Fibroblast of lung (primary cell): ENCODE data around the gene FSTL3. TPM values are rescaled to one million over a fixed set of nuclear protein-coding genes. Genes with fewer than 3 reads are reported as not detected.

Source experiments
- DNase-seq, 2 donors: peaks; one replicate each; pipeline versions ENCODE4 v3.0.0 to v3.0.0-alpha.2; 2010; ENCODE audit warnings: low read depth in 2 of 2
- H2AFZ ChIP-seq: 2 replicates; pipeline ENCODE4 v1.5.1; 2012; ENCODE audit warnings: low read length, control low read depth, inconsistent platforms
- H3K27ac ChIP-seq: 2 replicates; pipeline ENCODE4 v1.5.1; 2011; ENCODE audit warnings: low read length, control low read depth; ENCODE audit not compliant: insufficient read depth
- H3K27me3 ChIP-seq: 2 replicates; pipeline ENCODE4 v1.5.1; 2011; ENCODE audit warnings: mild to moderate bottlenecking, low read length; ENCODE audit not compliant: control insufficient read depth, insufficient read depth
- H3K36me3 ChIP-seq: 2 replicates; pipeline ENCODE4 v1.5.1; 2011; ENCODE audit warnings: low read length; ENCODE audit not compliant: control insufficient read depth, insufficient read depth
- H3K4me1 ChIP-seq: 2 replicates; pipeline ENCODE4 v1.5.1; 2011; ENCODE audit warnings: low read length; ENCODE audit not compliant: control insufficient read depth, insufficient read depth; ENCODE audit errors: extremely low read depth
- H3K4me2 ChIP-seq: 2 replicates; pipeline ENCODE4 v1.5.1; 2011; ENCODE audit warnings: low read length, control low read depth; ENCODE audit not compliant: insufficient read depth; ENCODE audit errors: extremely low read depth
- H3K4me3 ChIP-seq, 4 experiments: fragments of 200-600 bp in 1 of 4; sonication (generic) in 1 of 4; replicated peaks in 1 of 4; 2 replicates each; pipeline ENCODE4 v1.5.1; 2011 to 2016; ENCODE audit warnings: low read length in 4 of 4, low read depth in 3 of 4, mild to moderate bottlenecking in 3 of 4, control low read depth in 2 of 4, inconsistent platforms in 1 of 4, mixed read lengths in 1 of 4; ENCODE audit not compliant: insufficient read depth in 1 of 4; ENCODE audit errors: control extremely low read depth in 1 of 4
- H3K79me2 ChIP-seq: 2 replicates; pipeline ENCODE4 v1.5.1; 2012; ENCODE audit warnings: mild to moderate bottlenecking, low read length, inconsistent platforms; ENCODE audit not compliant: control insufficient read depth, insufficient read depth
- H3K9ac ChIP-seq: 2 replicates; pipeline ENCODE4 v1.5.1; 2011; ENCODE audit warnings: mild to moderate bottlenecking, low read length, control low read depth; ENCODE audit not compliant: insufficient read depth
- H3K9me3 ChIP-seq: 2 replicates; pipeline ENCODE4 v1.5.1; 2012; ENCODE audit warnings: low read depth, low read length; ENCODE audit not compliant: control insufficient read depth, insufficient read depth
- H4K20me1 ChIP-seq: 2 replicates; pipeline ENCODE4 v1.5.1; 2011; ENCODE audit warnings: low read length; ENCODE audit not compliant: control insufficient read depth, insufficient read depth; ENCODE audit errors: extremely low read depth
- EZH2 ChIP-seq: IDR thresholded peaks from 2 replicates; pipeline ENCODE4 v1.5.1; 2012; ENCODE audit warnings: low read length, control low read depth, mild to moderate bottlenecking; ENCODE audit errors: missing control alignments
- polyA plus RNA-seq, 2 donors: library from polyadenylated mRNA; depleted of rRNA in 1 of 2; stranded (reverse) in 1 of 2; unstranded in 1 of 2; fragments of >200 nt; gene quantifications; 2 replicates each; pipeline ENCODE4 v1.2.1, GENCODE V29; 2011 to 2012; ENCODE audit warnings: missing spikeins in 1 of 2
- total RNA-seq: library from RNA; depleted of rRNA; stranded (reverse); fragments of >200 nt; gene quantifications from 2 replicates; pipeline ENCODE4 v1.2.1, GENCODE V29; 2014
- TF ChIP-seq, protein P1 (sequence below), 2 donors: IDR thresholded peaks in 1 of 2; conservative IDR thresholded peaks in 1 of 2; 1 replicate in 1 of 2; 2 replicates in 1 of 2; pipeline ENCODE4 v1.5.1; 2011 to 2012; ENCODE audit warnings: low read length in 2 of 2, control low read depth in 1 of 2, inconsistent platforms in 1 of 2, low read depth in 1 of 2, mild to moderate bottlenecking in 1 of 2

The FSTL3 gene
- total and polyA plus RNA-seq, 2 donors (not counting 1 experiment from before 2014, with no cell fraction given): 18.6 to 26.8 TPM

DNA sequence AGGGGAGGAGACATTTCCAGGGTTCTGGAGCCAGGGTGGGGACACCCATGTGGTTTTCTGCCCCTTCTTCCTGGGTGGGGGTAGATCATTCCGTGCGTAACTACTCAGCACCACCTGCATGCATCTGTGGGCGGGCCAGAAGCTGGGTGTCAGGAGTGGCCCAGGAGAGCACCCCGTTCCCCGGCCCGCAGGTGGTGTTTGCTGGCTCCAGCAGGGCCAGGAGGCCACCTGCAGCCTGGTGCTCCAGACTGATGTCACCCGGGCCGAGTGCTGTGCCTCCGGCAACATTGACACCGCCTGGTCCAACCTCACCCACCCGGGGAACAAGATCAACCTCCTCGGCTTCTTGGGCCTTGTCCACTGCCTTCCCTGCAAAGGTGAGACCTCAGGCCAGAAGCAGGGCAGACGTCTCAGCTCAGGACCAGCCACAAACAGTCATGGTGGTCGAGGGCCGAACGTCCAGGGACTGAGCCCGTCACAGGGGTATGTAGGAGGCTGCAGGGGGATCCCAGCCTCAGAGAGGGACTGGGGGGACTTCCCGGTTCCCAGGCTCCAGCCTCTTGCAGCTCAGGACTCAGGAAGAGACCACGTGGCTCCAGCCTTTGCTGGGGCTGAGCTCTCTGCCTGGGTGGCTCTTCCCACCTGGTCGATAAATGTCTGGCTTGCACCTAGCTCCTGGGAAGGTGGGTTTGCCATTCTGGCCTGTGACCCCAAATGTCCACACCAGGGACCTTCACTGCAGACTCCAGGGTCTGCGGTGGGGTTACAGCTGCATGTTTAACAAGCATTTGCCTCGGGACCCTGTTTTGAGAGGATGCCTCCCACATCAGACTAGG is 1.6 kb downstream of the FSTL3 start:
- Histone ChIP-seq H4K20me1 (no peaks in the 10 kb centered on the region), H3K4me1 (peaks cover 17% of the 10 kb centered on the region), H3K4me3 (peak overlapping the region in 2 of 4 experiments; percentile 32 to 35), H3K9ac (no peak overlapping the region), H3K4me2 (no peak overlapping the region), H3K27ac (peak overlapping the region; percentile 26), H3K36me3 (no peaks in the 10 kb centered on the region), H2AFZ (no peak overlapping the region), H3K9me3 (no peaks in the 10 kb centered on the region), H3K79me2 (peaks cover 2% of the 10 kb centered on the region), H3K27me3 (no peaks in the 10 kb centered on the region)
- TF ChIP-seq EZH2: no peak
- TF ChIP-seq, protein P1, sequence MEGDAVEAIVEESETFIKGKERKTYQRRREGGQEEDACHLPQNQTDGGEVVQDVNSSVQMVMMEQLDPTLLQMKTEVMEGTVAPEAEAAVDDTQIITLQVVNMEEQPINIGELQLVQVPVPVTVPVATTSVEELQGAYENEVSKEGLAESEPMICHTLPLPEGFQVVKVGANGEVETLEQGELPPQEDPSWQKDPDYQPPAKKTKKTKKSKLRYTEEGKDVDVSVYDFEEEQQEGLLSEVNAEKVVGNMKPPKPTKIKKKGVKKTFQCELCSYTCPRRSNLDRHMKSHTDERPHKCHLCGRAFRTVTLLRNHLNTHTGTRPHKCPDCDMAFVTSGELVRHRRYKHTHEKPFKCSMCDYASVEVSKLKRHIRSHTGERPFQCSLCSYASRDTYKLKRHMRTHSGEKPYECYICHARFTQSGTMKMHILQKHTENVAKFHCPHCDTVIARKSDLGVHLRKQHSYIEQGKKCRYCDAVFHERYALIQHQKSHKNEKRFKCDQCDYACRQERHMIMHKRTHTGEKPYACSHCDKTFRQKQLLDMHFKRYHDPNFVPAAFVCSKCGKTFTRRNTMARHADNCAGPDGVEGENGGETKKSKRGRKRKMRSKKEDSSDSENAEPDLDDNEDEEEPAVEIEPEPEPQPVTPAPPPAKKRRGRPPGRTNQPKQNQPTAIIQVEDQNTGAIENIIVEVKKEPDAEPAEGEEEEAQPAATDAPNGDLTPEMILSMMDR (conservative IDR thresholded peaks at IDR 0.05 in 1 of 2, IDR thresholded peaks at IDR 0.05 in 1 of 2; ENCODE audit: low read depth in 1 of 2, low read length in 2 of 2): no peak
- peak; percentile 44 to 65 for DNase-seq

DNA sequence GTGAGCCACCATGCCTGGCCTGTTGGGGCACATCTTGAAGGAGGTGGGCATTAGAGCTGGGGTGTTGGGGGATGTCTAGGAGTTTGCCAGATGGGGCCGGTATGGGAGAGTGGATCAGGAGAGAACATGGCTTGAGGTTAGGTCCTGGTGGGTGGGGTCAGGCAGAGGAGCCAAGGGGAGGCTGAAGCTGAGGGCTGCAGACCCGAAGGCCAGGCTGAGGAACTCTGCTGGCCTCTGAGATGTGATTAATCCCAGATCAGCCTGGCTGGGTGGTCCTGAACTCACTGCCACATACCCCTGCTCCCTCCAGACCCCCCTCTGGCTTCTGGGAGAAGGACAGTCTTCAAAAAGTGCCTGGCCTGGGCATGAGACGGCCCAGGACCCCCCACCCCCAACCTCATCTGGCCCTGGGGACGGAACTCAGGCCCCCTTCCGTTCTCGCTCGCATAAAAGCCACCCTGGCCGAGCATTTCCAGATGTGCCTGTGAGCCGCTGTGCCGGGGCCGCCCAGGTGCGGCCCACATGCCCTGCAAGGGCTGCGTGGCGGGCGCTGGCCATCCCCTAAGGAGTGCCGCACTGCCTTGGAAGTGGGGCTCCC is 2.7 kb downstream of the FSTL3 start:
- H3K9ac ChIP-seq: peak overlapping the region; percentile 53

More for the DNA sequence above, 2.7 kb downstream of the FSTL3 start:
- Histone ChIP-seq H3K4me2 (peak overlapping the region; percentile 78), H3K79me2 (peaks cover 2% of the 10 kb centered on the region), H3K9me3 (no peaks in the 10 kb centered on the region), H3K36me3 (no peaks in the 10 kb centered on the region), H2AFZ (no peak overlapping the region), H3K27ac (peak overlapping the region; percentile 78), H3K4me1 (peaks cover 17% of the 10 kb centered on the region), H4K20me1 (no peaks in the 10 kb centered on the region), H3K27me3 (no peaks in the 10 kb centered on the region), H3K4me3 (peak overlapping the region in 3 of 4 experiments; percentile 42 to 73 (median 45))
- TF ChIP-seq, protein P1 (conservative IDR thresholded peaks at IDR 0.05 in 1 of 2, IDR thresholded peaks at IDR 0.05 in 1 of 2; ENCODE audit: low read depth in 1 of 2, low read length in 2 of 2): no peak
- TF ChIP-seq EZH2: no peak
- DNase-seq: no peak
